Tibial nerve (tissue), 3 donors: ENCODE data around the gene TCF12.

Experiments
- CTCF ChIP-seq, 5 experiments: fragments of 200-600 bp in 3 of 5; fragments of 450-650 bp in 2 of 5; sonication (generic) in 3 of 5; IDR thresholded peaks; one replicate each; pipeline ENCODE4 v1.5.1; 2016 to 2019; ENCODE audit warnings: antibody characterized with exemption in 5 of 5, mild to moderate bottlenecking in 3 of 5, moderate library complexity in 2 of 5
- POLR2A ChIP-seq, 2 donors: fragments of 450-650 bp; IDR thresholded peaks; one replicate each; pipeline ENCODE4 v1.6.1; 2017; ENCODE audit warnings: antibody characterized with exemption in 2 of 2, mild to moderate bottlenecking in 2 of 2, moderate library complexity in 2 of 2

GRCh38 chr15:57085267-57085666, 166.8 kb downstream of the TCF12 start:
- TF ChIP-seq CTCF (IDR thresholded peaks at IDR 0.05) (no peak), POLR2A (IDR thresholded peaks at IDR 0.05) (no peak)
